Measurements from ENCODE around the gene SLC16A4. TPM values are rescaled to one million over a fixed set of nuclear protein-coding genes. Genes with fewer than 3 reads are reported as not detected.

SLC16A4 gene
- total and polyA plus RNA-seq, 10 of the 15 experiments (the other 5 are each of a cell fraction or from before 2014, with no cell fraction given), result 0.13 to 2.2 (median 0.26) TPM; not detected in 1

DNA sequence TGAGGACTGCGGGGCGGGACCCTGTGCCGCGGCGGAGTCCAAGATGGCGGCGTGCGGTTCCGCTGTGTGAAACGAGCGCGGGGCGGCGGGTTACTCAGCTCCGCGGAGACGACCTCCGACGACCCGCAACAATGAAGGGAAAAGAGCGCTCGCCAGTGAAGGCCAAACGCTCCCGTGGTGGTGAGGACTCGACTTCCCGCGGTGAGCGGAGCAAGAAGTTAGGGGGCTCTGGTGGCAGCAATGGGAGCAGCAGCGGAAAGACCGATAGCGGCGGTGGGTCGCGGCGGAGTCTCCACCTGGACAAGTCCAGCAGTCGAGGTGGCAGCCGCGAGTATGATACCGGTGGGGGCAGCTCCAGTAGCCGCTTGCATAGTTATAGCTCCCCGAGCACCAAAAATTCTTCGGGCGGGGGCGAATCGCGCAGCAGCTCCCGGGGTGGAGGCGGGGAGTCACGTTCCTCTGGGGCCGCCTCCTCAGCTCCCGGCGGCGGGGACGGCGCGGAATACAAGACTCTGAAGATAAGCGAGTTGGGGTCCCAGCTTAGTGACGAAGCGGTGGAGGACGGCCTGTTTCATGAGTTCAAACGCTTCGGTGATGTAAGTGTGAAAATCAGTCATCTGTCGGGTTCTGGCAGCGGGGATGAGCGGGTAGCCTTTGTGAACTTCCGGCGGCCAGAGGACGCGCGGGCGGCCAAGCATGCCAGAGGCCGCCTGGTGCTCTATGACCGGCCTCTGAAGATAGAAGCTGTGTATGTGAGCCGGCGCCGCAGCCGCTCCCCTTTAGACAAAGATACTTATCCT is 51.2 kb downstream of the SLC16A4 start (continued):
- TF ChIP-seq, protein P1, sequence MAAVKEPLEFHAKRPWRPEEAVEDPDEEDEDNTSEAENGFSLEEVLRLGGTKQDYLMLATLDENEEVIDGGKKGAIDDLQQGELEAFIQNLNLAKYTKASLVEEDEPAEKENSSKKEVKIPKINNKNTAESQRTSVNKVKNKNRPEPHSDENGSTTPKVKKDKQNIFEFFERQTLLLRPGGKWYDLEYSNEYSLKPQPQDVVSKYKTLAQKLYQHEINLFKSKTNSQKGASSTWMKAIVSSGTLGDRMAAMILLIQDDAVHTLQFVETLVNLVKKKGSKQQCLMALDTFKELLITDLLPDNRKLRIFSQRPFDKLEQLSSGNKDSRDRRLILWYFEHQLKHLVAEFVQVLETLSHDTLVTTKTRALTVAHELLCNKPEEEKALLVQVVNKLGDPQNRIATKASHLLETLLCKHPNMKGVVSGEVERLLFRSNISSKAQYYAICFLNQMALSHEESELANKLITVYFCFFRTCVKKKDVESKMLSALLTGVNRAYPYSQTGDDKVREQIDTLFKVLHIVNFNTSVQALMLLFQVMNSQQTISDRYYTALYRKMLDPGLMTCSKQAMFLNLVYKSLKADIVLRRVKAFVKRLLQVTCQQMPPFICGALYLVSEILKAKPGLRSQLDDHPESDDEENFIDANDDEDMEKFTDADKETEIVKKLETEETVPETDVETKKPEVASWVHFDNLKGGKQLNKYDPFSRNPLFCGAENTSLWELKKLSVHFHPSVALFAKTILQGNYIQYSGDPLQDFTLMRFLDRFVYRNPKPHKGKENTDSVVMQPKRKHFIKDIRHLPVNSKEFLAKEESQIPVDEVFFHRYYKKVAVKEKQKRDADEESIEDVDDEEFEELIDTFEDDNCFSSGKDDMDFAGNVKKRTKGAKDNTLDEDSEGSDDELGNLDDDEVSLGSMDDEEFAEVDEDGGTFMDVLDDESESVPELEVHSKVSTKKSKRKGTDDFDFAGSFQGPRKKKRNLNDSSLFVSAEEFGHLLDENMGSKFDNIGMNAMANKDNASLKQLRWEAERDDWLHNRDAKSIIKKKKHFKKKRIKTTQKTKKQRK (IDR thresholded peaks at IDR 0.05; ENCODE audit: low read depth, low read length), result no peak
- TF ChIP-seq, protein P2, sequence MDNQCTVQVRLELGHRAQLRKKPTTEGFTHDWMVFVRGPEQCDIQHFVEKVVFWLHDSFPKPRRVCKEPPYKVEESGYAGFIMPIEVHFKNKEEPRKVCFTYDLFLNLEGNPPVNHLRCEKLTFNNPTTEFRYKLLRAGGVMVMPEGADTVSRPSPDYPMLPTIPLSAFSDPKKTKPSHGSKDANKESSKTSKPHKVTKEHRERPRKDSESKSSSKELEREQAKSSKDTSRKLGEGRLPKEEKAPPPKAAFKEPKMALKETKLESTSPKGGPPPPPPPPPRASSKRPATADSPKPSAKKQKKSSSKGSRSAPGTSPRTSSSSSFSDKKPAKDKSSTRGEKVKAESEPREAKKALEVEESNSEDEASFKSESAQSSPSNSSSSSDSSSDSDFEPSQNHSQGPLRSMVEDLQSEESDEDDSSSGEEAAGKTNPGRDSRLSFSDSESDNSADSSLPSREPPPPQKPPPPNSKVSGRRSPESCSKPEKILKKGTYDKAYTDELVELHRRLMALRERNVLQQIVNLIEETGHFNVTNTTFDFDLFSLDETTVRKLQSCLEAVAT (IDR thresholded peaks at IDR 0.05), result peak; percentile 93
- TF ChIP-seq, protein P3, sequence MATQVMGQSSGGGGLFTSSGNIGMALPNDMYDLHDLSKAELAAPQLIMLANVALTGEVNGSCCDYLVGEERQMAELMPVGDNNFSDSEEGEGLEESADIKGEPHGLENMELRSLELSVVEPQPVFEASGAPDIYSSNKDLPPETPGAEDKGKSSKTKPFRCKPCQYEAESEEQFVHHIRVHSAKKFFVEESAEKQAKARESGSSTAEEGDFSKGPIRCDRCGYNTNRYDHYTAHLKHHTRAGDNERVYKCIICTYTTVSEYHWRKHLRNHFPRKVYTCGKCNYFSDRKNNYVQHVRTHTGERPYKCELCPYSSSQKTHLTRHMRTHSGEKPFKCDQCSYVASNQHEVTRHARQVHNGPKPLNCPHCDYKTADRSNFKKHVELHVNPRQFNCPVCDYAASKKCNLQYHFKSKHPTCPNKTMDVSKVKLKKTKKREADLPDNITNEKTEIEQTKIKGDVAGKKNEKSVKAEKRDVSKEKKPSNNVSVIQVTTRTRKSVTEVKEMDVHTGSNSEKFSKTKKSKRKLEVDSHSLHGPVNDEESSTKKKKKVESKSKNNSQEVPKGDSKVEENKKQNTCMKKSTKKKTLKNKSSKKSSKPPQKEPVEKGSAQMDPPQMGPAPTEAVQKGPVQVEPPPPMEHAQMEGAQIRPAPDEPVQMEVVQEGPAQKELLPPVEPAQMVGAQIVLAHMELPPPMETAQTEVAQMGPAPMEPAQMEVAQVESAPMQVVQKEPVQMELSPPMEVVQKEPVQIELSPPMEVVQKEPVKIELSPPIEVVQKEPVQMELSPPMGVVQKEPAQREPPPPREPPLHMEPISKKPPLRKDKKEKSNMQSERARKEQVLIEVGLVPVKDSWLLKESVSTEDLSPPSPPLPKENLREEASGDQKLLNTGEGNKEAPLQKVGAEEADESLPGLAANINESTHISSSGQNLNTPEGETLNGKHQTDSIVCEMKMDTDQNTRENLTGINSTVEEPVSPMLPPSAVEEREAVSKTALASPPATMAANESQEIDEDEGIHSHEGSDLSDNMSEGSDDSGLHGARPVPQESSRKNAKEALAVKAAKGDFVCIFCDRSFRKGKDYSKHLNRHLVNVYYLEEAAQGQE (IDR thresholded peaks at IDR 0.05; ENCODE audit: low read depth, low read length), result no peak; the same call in 1 of the 2 replicates
- TF ChIP-seq HDGF (IDR thresholded peaks at IDR 0.05) (no peak), RB1 (IDR thresholded peaks at IDR 0.05; ENCODE audit: borderline replicate concordance) (0 out of 2 replicates have a peak, but pooled peaks have one; percentile 83), SIN3A (IDR thresholded peaks at IDR 0.05; ENCODE audit: low read depth, low read length) (peak; percentile 20; the same call in 1 of the 2 replicates), RUNX3 (IDR thresholded peaks at IDR 0.05; ENCODE audit: low read length) (peak; percentile 75), NFXL1 (IDR thresholded peaks at IDR 0.05; ENCODE audit: borderline replicate concordance) (no peak), IKZF1 (conservative IDR thresholded peaks at IDR 0.05) (peak; percentile 35; the same call in 1 of the 2 replicates), KLF5 (IDR thresholded peaks at IDR 0.05; ENCODE audit: partially characterized antibody) (no peak), RAD51 (IDR thresholded peaks at IDR 0.05) (no peak)
- TF ChIP-seq, protein P4, sequence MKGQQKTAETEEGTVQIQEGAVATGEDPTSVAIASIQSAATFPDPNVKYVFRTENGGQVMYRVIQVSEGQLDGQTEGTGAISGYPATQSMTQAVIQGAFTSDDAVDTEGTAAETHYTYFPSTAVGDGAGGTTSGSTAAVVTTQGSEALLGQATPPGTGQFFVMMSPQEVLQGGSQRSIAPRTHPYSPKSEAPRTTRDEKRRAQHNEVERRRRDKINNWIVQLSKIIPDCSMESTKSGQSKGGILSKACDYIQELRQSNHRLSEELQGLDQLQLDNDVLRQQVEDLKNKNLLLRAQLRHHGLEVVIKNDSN (IDR thresholded peaks at IDR 0.05; ENCODE audit: borderline replicate concordance, extremely low read length, insufficient read depth, low read depth, low read length), result no peak
- TF ChIP-seq, protein P5, sequence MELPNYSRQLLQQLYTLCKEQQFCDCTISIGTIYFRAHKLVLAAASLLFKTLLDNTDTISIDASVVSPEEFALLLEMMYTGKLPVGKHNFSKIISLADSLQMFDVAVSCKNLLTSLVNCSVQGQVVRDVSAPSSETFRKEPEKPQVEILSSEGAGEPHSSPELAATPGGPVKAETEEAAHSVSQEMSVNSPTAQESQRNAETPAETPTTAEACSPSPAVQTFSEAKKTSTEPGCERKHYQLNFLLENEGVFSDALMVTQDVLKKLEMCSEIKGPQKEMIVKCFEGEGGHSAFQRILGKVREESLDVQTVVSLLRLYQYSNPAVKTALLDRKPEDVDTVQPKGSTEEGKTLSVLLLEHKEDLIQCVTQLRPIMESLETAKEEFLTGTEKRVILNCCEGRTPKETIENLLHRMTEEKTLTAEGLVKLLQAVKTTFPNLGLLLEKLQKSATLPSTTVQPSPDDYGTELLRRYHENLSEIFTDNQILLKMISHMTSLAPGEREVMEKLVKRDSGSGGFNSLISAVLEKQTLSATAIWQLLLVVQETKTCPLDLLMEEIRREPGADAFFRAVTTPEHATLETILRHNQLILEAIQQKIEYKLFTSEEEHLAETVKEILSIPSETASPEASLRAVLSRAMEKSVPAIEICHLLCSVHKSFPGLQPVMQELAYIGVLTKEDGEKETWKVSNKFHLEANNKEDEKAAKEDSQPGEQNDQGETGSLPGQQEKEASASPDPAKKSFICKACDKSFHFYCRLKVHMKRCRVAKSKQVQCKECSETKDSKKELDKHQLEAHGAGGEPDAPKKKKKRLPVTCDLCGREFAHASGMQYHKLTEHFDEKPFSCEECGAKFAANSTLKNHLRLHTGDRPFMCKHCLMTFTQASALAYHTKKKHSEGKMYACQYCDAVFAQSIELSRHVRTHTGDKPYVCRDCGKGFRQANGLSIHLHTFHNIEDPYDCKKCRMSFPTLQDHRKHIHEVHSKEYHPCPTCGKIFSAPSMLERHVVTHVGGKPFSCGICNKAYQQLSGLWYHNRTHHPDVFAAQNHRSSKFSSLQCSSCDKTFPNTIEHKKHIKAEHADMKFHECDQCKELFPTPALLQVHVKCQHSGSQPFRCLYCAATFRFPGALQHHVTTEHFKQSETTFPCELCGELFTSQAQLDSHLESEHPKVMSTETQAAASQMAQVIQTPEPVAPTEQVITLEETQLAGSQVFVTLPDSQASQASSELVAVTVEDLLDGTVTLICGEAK (IDR thresholded peaks at IDR 0.05; ENCODE audit: borderline replicate concordance), result no peak
